Measurements from ENCODE around the gene MMP27.
A peak's percentile ranks its signal among the peaks of the same experiment; 100 is the strongest.
"Not testable (repeated sequence)": the region's sequence is repeated elsewhere in the genome, so short reads cannot be mapped to it uniquely, and the experiment has no call there.

MMP27 gene

GRCh38 chr11:102705626-102706025, at the start of gene MMP27:
MMP27 (minus strand) TSS chr11:102705769; CDS start chr11:102705714, 55 bp downstream.
- DNase-seq, result no peak

- DNase-seq, result no peak
Observed at GRCh38 chr11:102753267-102753666, 47.7 kb upstream of the MMP27 start.

GRCh38 chr11:102751673-102752072, 46.1 kb upstream of the MMP27 start:
- no peak for DNase-seq

- DNase-seq, result no peak
Observed at GRCh38 chr11:102749101-102749722, 43.6 kb upstream of the MMP27 start.

- not testable (repeated sequence) for DNase-seq
Observed at GRCh38 chr11:102746746-102747578, 41.4 kb upstream of the MMP27 start.

GRCh38 chr11:102734650-102735049, 29.1 kb upstream of the MMP27 start:
- DNase-seq, result no peak

- DNase-seq, result peak; percentile 52
Observed at GRCh38 chr11:102733232-102733875, 27.8 kb upstream of the MMP27 start.

GRCh38 chr11:102730944-102731343, 25.4 kb upstream of the MMP27 start:
- not testable (repeated sequence) for DNase-seq

GRCh38 chr11:102729849-102730815, 24.6 kb upstream of the MMP27 start:
- DNase-seq, result no peak

- no peak for DNase-seq
Observed at GRCh38 chr11:102727890-102728289, 22.3 kb upstream of the MMP27 start.

GRCh38 chr11:102724904-102725500, 19.4 kb upstream of the MMP27 start, which contains the start of gene MMP8:
MMP8 (minus strand) TSS chr11:102724954; CDS start chr11:102724855, 99 bp downstream.
- DNase-seq, result no peak

GRCh38 chr11:102722821-102723220, 17.3 kb upstream of the MMP27 start:
- DNase-seq, result no peak

- no peak for DNase-seq
Observed at GRCh38 chr11:102719620-102720277, 14.2 kb upstream of the MMP27 start.

GRCh38 chr11:102717280-102717679, 11.7 kb upstream of the MMP27 start:
- DNase-seq, result no peak

GRCh38 chr11:102716527-102716926, 11.0 kb upstream of the MMP27 start:
- DNase-seq, result no peak

- DNase-seq, result no peak
Observed at GRCh38 chr11:102712137-102712536, 6.6 kb upstream of the MMP27 start.

- no peak for DNase-seq
Observed at GRCh38 chr11:102709201-102709945, 3.8 kb upstream of the MMP27 start.

GRCh38 chr11:102708654-102709053, 3.1 kb upstream of the MMP27 start:
- no peak for DNase-seq

GRCh38 chr11:102704841-102705240, 728 bp downstream of the MMP27 start:
- no peak for DNase-seq

GRCh38 chr11:102703826-102704493, 1.6 kb downstream of the MMP27 start:
- no peak for DNase-seq
